Lung microvascular endothelial cell (primary cell): ENCODE results near the gene ANKMY1. TPM values are rescaled to one million over a fixed set of nuclear protein-coding genes. Genes with fewer than 3 reads are reported as not detected.

ENCODE experiments used
- total RNA-seq: library from RNA; depleted of rRNA; stranded (reverse); fragments of >200 nt; gene quantifications from 2 replicates; pipeline ENCODE4 v1.2.1, GENCODE V29; 2014

ANKMY1 gene
- total RNA-seq, 1 donor from 2014 or later: 6.0 TPM

Other genes starting within 250 kb of the ANKMY1 start
- gene GPC1, start 122.3 kb downstream of the ANKMY1 start, total RNA-seq: 2.4 and 11.3 TPM in 2 replicates
- 2.0 and 2.2 TPM in 2 replicates for gene DUSP28, start 2.4 kb upstream of the ANKMY1 start, total RNA-seq
- gene RNPEPL1, start 10.5 kb upstream of the ANKMY1 start, total RNA-seq: 16.6 and 19.8 TPM in 2 replicates
- gene CAPN10, start 28.7 kb upstream of the ANKMY1 start, total RNA-seq: 15.7 and 31.2 TPM in 2 replicates
- gene GPR35, start 67.5 kb upstream of the ANKMY1 start, total RNA-seq: 0.40 TPM in 1 of 2 replicates, not detected in the other
- not detected in 2 replicates for gene AQP12B, start 124.9 kb upstream of the ANKMY1 start, total RNA-seq
- not detected in 2 replicates for gene AQP12A, start 133.9 kb upstream of the ANKMY1 start, total RNA-seq